Neural progenitor cell (in vitro differentiated cells): ENCODE data around the gene TRPC4AP. TPM values are rescaled to one million over a fixed set of nuclear protein-coding genes. Genes with fewer than 3 reads are reported as not detected.
"Not testable (repeated sequence)": the region's sequence is repeated elsewhere in the genome, so short reads cannot be mapped to it uniquely, and the experiment has no call there.

ENCODE experiments used
- DNase-seq: peaks from one replicate; pipeline ENCODE4 v3.0.0-alpha.2; 2016; ENCODE audit warnings: low spot score
- H2AFZ ChIP-seq: fragments of 200-600 bp; sonication (generic); replicated peaks from 2 replicates; pipeline ENCODE4 v1.6.1; 2016; ENCODE audit warnings: antibody characterized with exemption
- H3F3A ChIP-seq: fragments of 200-600 bp; sonication (generic); 2 replicates; pipeline ENCODE4 v1.6.1; 2016; ENCODE audit warnings: antibody characterized with exemption, low read depth
- H3K27ac ChIP-seq: fragments of 200-600 bp; sonication (generic); 2 replicates; pipeline ENCODE4 v1.5.1; 2016; ENCODE audit warnings: mild to moderate bottlenecking
- H3K27me3 ChIP-seq: fragments of 200-600 bp; sonication (generic); 2 replicates; pipeline ENCODE4 v1.6.1; 2016; ENCODE audit warnings: mild to moderate bottlenecking, moderate library complexity
- H3K36me3 ChIP-seq: fragments of 200-600 bp; sonication (generic); 2 replicates; pipeline ENCODE4 v1.5.1; 2016
- H3K4me1 ChIP-seq: fragments of 200-600 bp; sonication (generic); 2 replicates; pipeline ENCODE4 v1.6.1; 2016; ENCODE audit warnings: mixed run types
- H3K4me2 ChIP-seq: fragments of 200-600 bp; sonication (generic); 2 replicates; pipeline ENCODE4 v1.6.1; 2016
- H3K4me3 ChIP-seq: fragments of 200-600 bp; sonication (generic); 2 replicates; pipeline ENCODE4 v1.5.1; 2016
- H3K79me2 ChIP-seq: fragments of 200-600 bp; sonication (generic); 2 replicates; pipeline ENCODE4 v1.6.1; 2016; ENCODE audit warnings: low read depth
- H3K9ac ChIP-seq: fragments of 200-600 bp; sonication (generic); 2 replicates; pipeline ENCODE4 v1.6.1; 2016
- H3K9me3 ChIP-seq: fragments of 200-600 bp; sonication (generic); 2 replicates; pipeline ENCODE4 v1.5.1; 2016; ENCODE audit warnings: low read depth
- H4K20me1 ChIP-seq: fragments of 200-600 bp; sonication (generic); 2 replicates; pipeline ENCODE4 v1.6.1; 2016; ENCODE audit warnings: low read depth
- H3K27ac Mint-ChIP-seq: 3 replicates; pipeline ENCODE4 v1.8.0; 2021; ENCODE audit warnings: mixed read lengths
- H3K27me3 Mint-ChIP-seq: 2 replicates; pipeline ENCODE4 v1.8.0; 2022; ENCODE audit warnings: low read depth, mild to moderate bottlenecking, inconsistent platforms, moderate library complexity, mixed read lengths; ENCODE audit not compliant: insufficient read depth
- H3K36me3 Mint-ChIP-seq: 3 replicates; pipeline ENCODE4 v1.8.0; 2021; ENCODE audit warnings: mixed read lengths
- H3K4me1 Mint-ChIP-seq: 3 replicates; pipeline ENCODE4 v1.8.0; 2021; ENCODE audit warnings: mixed read lengths
- H3K4me3 Mint-ChIP-seq: 3 replicates; pipeline ENCODE4 v1.8.0; 2021; ENCODE audit warnings: mild to moderate bottlenecking, moderate library complexity, mixed read lengths
- H3K9me3 Mint-ChIP-seq: 3 replicates; pipeline ENCODE4 v1.8.0; 2020; ENCODE audit warnings: mixed read lengths
- CTCF ChIP-seq: fragments of 200-600 bp; sonication (generic); IDR thresholded peaks from 2 replicates; pipeline ENCODE4 v1.5.1; 2017; ENCODE audit warnings: antibody characterized with exemption, mild to moderate bottlenecking
- EZH2 ChIP-seq: fragments of 200-600 bp; sonication (generic); IDR thresholded peaks from 2 replicates; pipeline ENCODE4 v1.6.1; 2017; ENCODE audit warnings: antibody characterized with exemption, mild to moderate bottlenecking, moderate library complexity
- EZH2phosphoT487 ChIP-seq: fragments of 200-600 bp; sonication (generic); IDR thresholded peaks from 2 replicates; pipeline ENCODE4 v1.6.1; 2017; ENCODE audit warnings: antibody characterized with exemption
- total RNA-seq: library from RNA; depleted of rRNA; stranded (reverse); fragments of >200 nt; gene quantifications from 2 replicates; pipeline ENCODE4 v1.2.3, GENCODE V29; 2015; ENCODE audit warnings: low replicate concordance

The TRPC4AP gene
- total RNA-seq, 1 donor from 2014 or later, result 73.0 TPM

GRCh38 chr20:35084998-35085397 lies 7.6 kb downstream of the TRPC4AP start:
- Mint-ChIP-seq H3K36me3 (peaks cover 12% of the 10 kb centered on the region), H3K4me1 (peaks cover 3% of the 10 kb centered on the region), H3K4me3 (no peak overlapping the region), H3K9me3 (no peaks in the 10 kb centered on the region), H3K27me3 (peaks cover 2% of the 10 kb centered on the region), H3K27ac (no peak overlapping the region)
- Histone ChIP-seq H3K4me1 (no peaks in the 10 kb centered on the region), H3K9me3 (no peaks in the 10 kb centered on the region), H3K27ac (no peak overlapping the region), H3K79me2 (peaks cover 97% of the 10 kb centered on the region), H3F3A (peaks cover 12% of the 10 kb centered on the region), H3K4me2 (no peak overlapping the region), H3K27me3 (no peaks in the 10 kb centered on the region), H3K4me3 (no peak overlapping the region), H2AFZ (no peak overlapping the region), H3K9ac (no peak overlapping the region), H4K20me1 (peaks cover 47% of the 10 kb centered on the region), H3K36me3 (no peaks in the 10 kb centered on the region)
- no peak for DNase-seq
- TF ChIP-seq EZH2 (no peak), EZH2phosphoT487 (no peak), CTCF (no peak)

- H3K4me1 Mint-ChIP-seq, H3K4me3 Mint-ChIP-seq, H3K27ac ChIP-seq, H3K4me3 ChIP-seq, H3K27ac Mint-ChIP-seq, H3K27me3 ChIP-seq, H3K9me3 ChIP-seq, H2AFZ ChIP-seq, H3F3A ChIP-seq, H3K4me2 ChIP-seq, H3K9ac ChIP-seq, H3K4me1 ChIP-seq, H3K27me3 Mint-ChIP-seq, DNase-seq: not testable (repeated sequence)
- Mint-ChIP-seq H3K9me3 (peaks cover 22% of the 10 kb centered on the region), H3K36me3 (peaks cover 36% of the 10 kb centered on the region)
- Histone ChIP-seq H3K36me3 (peaks cover 18% of the 10 kb centered on the region), H3K79me2 (peaks cover 79% of the 10 kb centered on the region), H4K20me1 (peaks cover 25% of the 10 kb centered on the region)
These were observed 12.3 kb downstream of the TRPC4AP start for GRCh38 chr20:35080348-35080642.

GRCh38 chr20:35079472-35080347 lies 12.9 kb downstream of the TRPC4AP start:
- Mint-ChIP-seq H3K27ac (no peak overlapping the region), H3K4me1 (no peaks in the 10 kb centered on the region), H3K36me3 (peaks cover 40% of the 10 kb centered on the region), H3K9me3 (peaks cover 27% of the 10 kb centered on the region), H3K27me3 (no peaks in the 10 kb centered on the region), H3K4me3 (no peak overlapping the region)
- H3K4me2 ChIP-seq, result no peak overlapping the region
- no peak overlapping the region for H2AFZ ChIP-seq
- H3K9me3 ChIP-seq, result no peaks in the 10 kb centered on the region
- peaks cover 25% of the 10 kb centered on the region for H4K20me1 ChIP-seq
- H3K36me3 ChIP-seq, result peaks cover 18% of the 10 kb centered on the region
- H3K4me1 ChIP-seq, result no peaks in the 10 kb centered on the region
- no peak overlapping the region for H3K27ac ChIP-seq
- peaks cover 73% of the 10 kb centered on the region for H3K79me2 ChIP-seq
- H3K9ac ChIP-seq, result no peak overlapping the region
- H3K4me3 ChIP-seq, result no peak overlapping the region
- no peak for DNase-seq
- TF ChIP-seq EZH2, result no peak
- TF ChIP-seq CTCF, result no peak
- TF ChIP-seq EZH2phosphoT487, result no peak
- no peaks in the 10 kb centered on the region for H3K27me3 ChIP-seq
- H3F3A ChIP-seq, result peaks cover 1% of the 10 kb centered on the region

GRCh38 chr20:35077872-35078271 lies 14.7 kb downstream of the TRPC4AP start:
- Histone ChIP-seq H3K4me3 (no peak overlapping the region), H3K36me3 (peaks cover 18% of the 10 kb centered on the region), H3K9ac (no peak overlapping the region), H3K9me3 (no peaks in the 10 kb centered on the region), H2AFZ (no peak overlapping the region), H3K27me3 (no peaks in the 10 kb centered on the region), H3K27ac (no peak overlapping the region), H3K4me2 (no peak overlapping the region), H3K4me1 (no peaks in the 10 kb centered on the region), H3F3A (no peaks in the 10 kb centered on the region), H3K79me2 (peaks cover 56% of the 10 kb centered on the region), H4K20me1 (peaks cover 22% of the 10 kb centered on the region)
- Mint-ChIP-seq H3K4me3 (no peak overlapping the region), H3K27me3 (no peaks in the 10 kb centered on the region), H3K27ac (no peak overlapping the region), H3K9me3 (peaks cover 41% of the 10 kb centered on the region), H3K36me3 (peaks cover 54% of the 10 kb centered on the region), H3K4me1 (no peaks in the 10 kb centered on the region)
- TF ChIP-seq EZH2 (no peak), EZH2phosphoT487 (no peak), CTCF (no peak)
- DNase-seq, result no peak
